NCI-H2227 treated with DMSO at 0.1 percent for 48 hours (cell line): ENCODE results near the gene LGI4.
A peak's percentile ranks its signal among the peaks of the same experiment; 100 is the strongest.

Experiments used
- DNase-seq: peaks from one replicate; lab custom pipeline; 2025; lab: John Stamatoyannopoulos, UW

Gene LGI4

DNA sequence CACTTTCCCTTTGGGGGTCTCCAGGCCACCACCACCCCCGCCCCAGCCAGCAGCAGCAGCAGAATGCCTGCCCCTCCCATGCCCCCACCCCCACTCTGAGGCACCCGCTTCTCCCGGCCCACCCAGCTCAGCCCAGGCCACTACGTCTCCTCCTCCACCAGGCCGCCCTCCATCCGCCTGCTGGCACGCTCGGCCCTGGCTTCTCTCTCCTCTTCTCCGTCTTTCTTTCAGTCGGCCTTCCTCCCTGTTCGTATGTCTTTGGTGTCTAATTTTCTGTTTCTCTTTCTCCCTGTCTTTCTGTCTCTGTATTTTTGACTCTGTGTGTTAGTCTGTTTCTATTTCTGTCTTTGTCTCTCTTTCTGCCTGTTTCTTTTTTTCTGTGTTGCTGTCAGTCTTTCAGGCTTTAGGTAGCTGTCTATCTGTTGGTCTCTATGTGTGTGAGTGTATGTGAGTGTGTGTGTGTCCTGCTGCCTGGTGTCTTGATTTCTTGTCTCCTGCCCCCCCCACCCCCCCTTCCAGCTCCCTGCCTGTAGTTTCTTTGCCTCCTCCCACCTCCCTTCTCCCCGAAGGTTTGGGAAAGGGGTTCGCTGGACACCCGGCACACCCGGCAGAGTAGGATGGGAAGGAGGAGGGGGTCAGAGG is at the start of gene LGI4:
Gene LGI4 (minus strand): TSS at position 459 of the 642 bp plus-strand sequence. CDS start 379 bp downstream, at position 80.
- peak; percentile 71 for DNase-seq

GRCh38 chr19:35184267-35184666 is 49.4 kb upstream of the LGI4 start:
- DNase-seq: no peak

- DNase-seq: no peak
Measured at GRCh38 chr19:35181387-35181786, 46.5 kb upstream of the LGI4 start.

GRCh38 chr19:35179830-35180229 is 45.0 kb upstream of the LGI4 start:
- DNase-seq: no peak

- no peak for DNase-seq
Measured at GRCh38 chr19:35178701-35179100, 43.8 kb upstream of the LGI4 start.

DNA sequence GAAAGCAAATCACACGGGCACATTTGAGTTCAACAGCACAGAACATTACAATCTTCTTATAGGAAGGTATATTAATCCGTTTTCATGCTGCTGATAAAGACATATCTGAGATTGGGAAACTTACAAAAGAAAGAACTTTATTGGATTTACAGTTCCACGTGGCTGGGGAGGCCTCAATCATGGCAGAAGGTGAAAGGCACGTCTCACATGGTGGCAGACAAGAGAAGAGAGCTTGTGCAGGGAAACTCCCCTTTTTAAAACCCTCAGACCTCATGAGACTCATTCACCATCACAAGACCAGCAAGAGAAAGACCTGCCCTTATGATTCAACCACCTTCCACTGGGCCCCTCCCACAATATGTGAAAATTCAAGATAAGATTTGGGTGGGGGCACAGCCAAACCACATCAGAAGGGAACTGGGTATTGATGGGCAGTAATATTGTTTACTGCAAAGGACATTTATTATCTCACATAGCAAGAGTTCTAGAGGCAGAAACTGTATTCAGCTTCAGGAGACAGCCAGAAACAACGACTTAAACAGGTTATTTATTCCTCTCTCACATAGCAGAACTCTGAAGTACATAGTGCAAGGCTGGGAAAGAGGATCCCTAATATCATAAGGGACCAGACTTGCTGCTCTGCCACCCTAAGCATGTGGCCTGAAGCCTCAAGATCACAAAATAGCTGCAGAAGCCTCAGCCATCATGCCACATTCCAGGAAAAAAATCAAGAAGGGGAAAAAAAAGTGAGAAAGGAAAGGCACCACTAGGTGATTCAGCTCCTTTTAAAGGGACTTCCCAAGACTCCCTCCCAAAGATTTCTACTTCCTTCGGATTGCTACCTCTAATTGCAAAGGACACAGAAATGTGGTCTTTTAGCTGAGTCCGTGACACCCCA is 42.8 kb upstream of the LGI4 start:
- DNase-seq: no peak

- no peak for DNase-seq
Measured at GRCh38 chr19:35176181-35176570, 41.3 kb upstream of the LGI4 start.

- no peak for DNase-seq
Measured at GRCh38 chr19:35174226-35174625, 39.4 kb upstream of the LGI4 start.

DNA sequence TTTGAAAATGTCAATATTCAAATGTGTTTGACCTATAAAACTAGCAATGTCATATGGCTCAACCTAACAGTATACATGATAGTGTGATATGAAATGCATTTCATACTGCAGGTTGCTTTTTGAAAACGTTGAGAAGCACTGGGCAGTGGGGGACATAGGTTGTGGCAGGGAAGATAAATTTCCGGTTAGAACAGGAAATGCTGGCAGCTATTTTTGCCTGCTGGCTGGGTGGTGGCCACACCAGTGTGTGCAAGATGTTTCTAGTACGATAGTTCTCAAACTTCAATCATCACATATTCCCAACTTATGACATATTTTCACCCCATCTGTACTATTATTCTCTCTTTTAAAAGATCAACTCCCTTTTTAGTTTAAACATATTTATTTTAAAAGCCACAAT is 36.9 kb upstream of the LGI4 start:
- DNase-seq: no peak

GRCh38 chr19:35170359-35171061 is 35.7 kb upstream of the LGI4 start:
- no peak for DNase-seq

GRCh38 chr19:35169221-35169995 is 34.5 kb upstream of the LGI4 start:
- DNase-seq: no peak

- no peak for DNase-seq
Measured at GRCh38 chr19:35168196-35168595, 33.3 kb upstream of the LGI4 start.

GRCh38 chr19:35167251-35168119 is 32.6 kb upstream of the LGI4 start:
- no peak for DNase-seq

GRCh38 chr19:35166100-35167063 is 31.5 kb upstream of the LGI4 start:
- no peak for DNase-seq

GRCh38 chr19:35165200-35166058 is 30.6 kb upstream of the LGI4 start:
- DNase-seq: no peak

GRCh38 chr19:35164418-35164817 is 29.6 kb upstream of the LGI4 start:
- DNase-seq: no peak

DNA sequence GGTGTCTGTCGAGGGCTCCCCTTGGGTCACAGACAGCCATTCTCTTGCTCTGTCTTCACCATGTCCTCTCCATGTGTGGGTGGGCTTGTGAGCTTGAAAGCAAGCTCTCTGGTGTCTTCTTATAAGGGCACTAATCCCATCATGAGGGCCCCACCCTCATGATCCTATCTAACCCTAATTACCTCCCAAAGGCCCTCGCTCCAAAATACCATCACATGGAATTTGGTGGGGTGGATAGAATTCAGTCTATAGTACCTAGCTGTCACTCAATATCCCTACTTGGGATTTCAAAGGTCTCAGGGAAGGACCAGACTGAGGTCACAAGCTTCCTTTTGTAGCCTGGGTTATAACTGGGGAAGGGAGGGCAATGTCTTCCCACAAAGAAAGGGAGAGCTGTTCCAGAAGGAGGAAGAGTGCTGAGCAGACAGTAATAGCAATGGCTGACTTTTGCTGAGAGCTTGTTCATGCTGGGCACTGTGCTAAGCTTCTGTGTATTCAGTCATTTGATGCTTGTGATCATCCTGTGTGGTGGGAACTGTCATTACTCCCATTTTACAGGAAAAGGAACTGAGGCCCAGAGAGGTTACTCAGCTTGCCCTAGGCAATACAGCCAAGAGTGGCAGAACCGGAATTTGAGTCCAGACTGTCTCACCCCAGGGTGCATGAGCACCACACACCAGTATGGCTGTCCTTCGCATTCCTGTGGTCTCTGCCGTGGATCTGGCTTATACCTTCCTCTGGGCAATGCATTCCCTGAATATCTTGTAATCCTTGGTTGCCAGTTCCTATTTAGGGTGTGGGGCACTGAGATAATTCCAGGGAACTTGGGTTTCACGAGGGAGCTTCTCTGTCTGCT is 27.8 kb upstream of the LGI4 start:
- DNase-seq: no peak

DNA sequence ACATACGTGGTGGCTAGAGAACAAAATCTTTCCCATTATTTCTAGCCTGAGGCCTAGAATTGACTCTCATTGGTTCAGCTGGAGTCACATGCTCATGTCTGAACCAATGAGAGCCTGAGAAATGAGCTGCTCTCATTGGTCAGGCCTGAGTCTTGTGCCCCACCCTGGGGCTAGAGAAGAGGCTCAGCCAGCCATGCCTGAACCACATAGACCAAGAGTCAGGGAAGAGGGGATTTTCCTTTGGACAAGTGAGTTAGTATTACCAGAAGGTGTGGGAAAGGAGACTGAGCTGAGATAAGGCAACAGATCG is 26.5 kb upstream of the LGI4 start:
- no peak for DNase-seq
